Regular cardiac myocyte (primary cell): ENCODE results near the gene GALNT15. TPM values are rescaled to one million over a fixed set of nuclear protein-coding genes. Genes with fewer than 3 reads are reported as not detected.

Source experiments
- total RNA-seq: library from RNA; depleted of rRNA; stranded (reverse); fragments of >200 nt; gene quantifications from 2 replicates; pipeline ENCODE4 v1.2.3, GENCODE V29; 2014

Gene GALNT15
- total RNA-seq = 4.0 and 27.1 TPM in 2 replicates

GRCh38 chr3:16174389-16174788 is at the start of gene GALNT15:
TSS of gene GALNT15 (plus strand) at chr3:16174680. CDS start at chr3:16175152, 472 bp downstream.

GRCh38 chr3:16264708-16265454 is 90.4 kb downstream of the GALNT15 start, which contains the start of the genes DPH3 and OXNAD1:
TSS of gene DPH3 (minus strand) at chr3:16264943. CDS start at chr3:16264876, 67 bp downstream.
TSS of gene OXNAD1 (plus strand) at chr3:16265212. CDS start at chr3:16270953, 5,741 bp downstream.

Other genes starting within 250 kb of the GALNT15 start
- 19.4 and 29.1 TPM in 2 replicates for gene DPH3, start 90.3 kb downstream of the GALNT15 start, total RNA-seq
- 7.9 and 11.3 TPM in 2 replicates for gene OXNAD1, start 90.5 kb downstream of the GALNT15 start, total RNA-seq